ENCODE data around the gene PCDHGC4.

PCDHGC4 gene

DNA sequence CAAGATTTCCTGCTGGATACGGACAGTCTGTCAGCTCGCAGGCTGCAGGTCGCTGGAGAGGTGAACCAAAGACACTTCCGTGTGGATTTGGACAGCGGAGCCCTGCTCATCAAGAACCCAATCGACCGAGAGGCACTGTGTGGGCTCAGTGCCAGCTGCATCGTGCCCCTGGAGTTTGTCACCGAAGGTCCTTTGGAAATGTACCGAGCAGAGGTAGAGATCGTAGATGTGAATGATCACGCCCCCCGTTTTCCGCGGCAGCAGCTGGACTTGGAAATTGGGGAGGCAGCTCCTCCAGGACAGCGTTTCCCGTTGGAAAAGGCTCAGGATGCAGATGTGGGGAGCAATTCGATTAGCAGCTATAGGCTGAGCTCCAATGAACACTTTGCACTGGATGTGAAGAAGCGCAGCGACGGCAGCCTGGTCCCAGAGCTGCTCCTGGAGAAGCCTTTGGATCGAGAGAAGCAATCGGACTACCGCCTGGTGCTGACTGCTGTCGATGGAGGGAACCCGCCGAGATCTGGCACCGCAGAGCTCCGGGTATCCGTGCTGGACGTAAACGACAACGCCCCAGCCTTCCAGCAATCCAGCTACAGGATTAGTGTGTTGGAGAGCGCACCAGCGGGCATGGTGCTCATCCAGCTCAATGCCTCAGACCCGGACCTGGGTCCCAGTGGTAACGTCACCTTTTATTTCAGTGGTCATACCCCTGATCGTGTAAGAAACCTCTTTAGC lies 658 bp downstream of the PCDHGC4 start:
- TF ChIP-seq BACH2 (CRISPR knock-in tag; IDR thresholded peaks at IDR 0.05; ENCODE audit: borderline replicate concordance) (no peak), SNAI2 (CRISPR knock-in tag; IDR thresholded peaks at IDR 0.05) (no peak), ZFP30 (CRISPR knock-in tag; IDR thresholded peaks at IDR 0.05) (no peak), GLIS3 (CRISPR knock-in tag; IDR thresholded peaks at IDR 0.05) (no peak), TSHZ2 (CRISPR knock-in tag; IDR thresholded peaks at IDR 0.05) (no peak), ISL1 (CRISPR knock-in tag; IDR thresholded peaks at IDR 0.05) (no peak), ZNF8 (CRISPR knock-in tag; IDR thresholded peaks at IDR 0.05) (no peak), TCF4 (CRISPR knock-in tag; IDR thresholded peaks at IDR 0.05; ENCODE audit: borderline replicate concordance) (no peak), PPARA (CRISPR knock-in tag; IDR thresholded peaks at IDR 0.05; ENCODE audit: borderline replicate concordance) (no peak), ZFP3 (CRISPR knock-in tag; IDR thresholded peaks at IDR 0.05) (no peak), ESRRG (CRISPR knock-in tag; IDR thresholded peaks at IDR 0.05) (no peak), OSR1 (CRISPR knock-in tag; IDR thresholded peaks at IDR 0.05) (no peak), TOX (CRISPR knock-in tag; IDR thresholded peaks at IDR 0.05; ENCODE audit: borderline replicate concordance) (no peak), CSDC2 (CRISPR knock-in tag; IDR thresholded peaks at IDR 0.05) (no peak), ZNF70 (CRISPR knock-in tag; IDR thresholded peaks at IDR 0.05) (no peak), CREB5 (CRISPR knock-in tag; IDR thresholded peaks at IDR 0.05; ENCODE audit: low read depth) (no peak)
- TF ChIP-seq, protein P1, sequence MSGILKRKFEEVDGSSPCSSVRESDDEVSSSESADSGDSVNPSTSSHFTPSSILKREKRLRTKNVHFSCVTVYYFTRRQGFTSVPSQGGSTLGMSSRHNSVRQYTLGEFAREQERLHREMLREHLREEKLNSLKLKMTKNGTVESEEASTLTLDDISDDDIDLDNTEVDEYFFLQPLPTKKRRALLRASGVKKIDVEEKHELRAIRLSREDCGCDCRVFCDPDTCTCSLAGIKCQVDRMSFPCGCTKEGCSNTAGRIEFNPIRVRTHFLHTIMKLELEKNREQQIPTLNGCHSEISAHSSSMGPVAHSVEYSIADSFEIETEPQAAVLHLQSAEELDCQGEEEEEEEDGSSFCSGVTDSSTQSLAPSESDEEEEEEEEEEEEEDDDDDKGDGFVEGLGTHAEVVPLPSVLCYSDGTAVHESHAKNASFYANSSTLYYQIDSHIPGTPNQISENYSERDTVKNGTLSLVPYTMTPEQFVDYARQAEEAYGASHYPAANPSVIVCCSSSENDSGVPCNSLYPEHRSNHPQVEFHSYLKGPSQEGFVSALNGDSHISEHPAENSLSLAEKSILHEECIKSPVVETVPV (CRISPR knock-in tag; IDR thresholded peaks at IDR 0.05): no peak
- no peak for ATAC-seq

- TF ChIP-seq ZFP30 (CRISPR knock-in tag; IDR thresholded peaks at IDR 0.05): no peak
- ATAC-seq: no peak
These were observed 1.3 kb downstream of the PCDHGC4 start for GRCh38 chr5:141486091-141486490.

DNA sequence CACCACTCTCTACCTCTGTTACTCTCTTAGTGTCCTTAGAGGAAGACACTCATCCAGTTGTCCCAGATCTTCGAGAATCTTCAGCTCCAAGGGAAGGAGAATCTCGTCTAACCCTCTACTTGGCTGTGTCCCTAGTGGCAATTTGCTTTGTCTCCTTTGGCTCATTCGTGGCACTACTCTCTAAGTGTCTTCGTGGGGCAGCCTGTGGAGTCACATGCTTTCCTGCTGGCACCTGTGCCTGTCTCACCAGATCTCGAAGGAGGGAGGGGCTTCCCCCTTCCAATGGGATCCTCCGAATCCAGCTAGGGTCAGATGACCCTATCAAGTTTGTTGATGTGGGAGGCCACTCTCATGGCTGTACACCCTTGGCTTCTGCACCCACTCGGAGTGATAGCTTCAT lies 2.3 kb downstream of the PCDHGC4 start:
- ATAC-seq: no peak
- TF ChIP-seq ZFP30 (CRISPR knock-in tag; IDR thresholded peaks at IDR 0.05): no peak
- no peak for TF ChIP-seq TSHZ2 (CRISPR knock-in tag; IDR thresholded peaks at IDR 0.05)
- no peak for TF ChIP-seq ZC3H10 (CRISPR knock-in tag; IDR thresholded peaks at IDR 0.05)
- TF ChIP-seq ZNF8 (CRISPR knock-in tag; IDR thresholded peaks at IDR 0.05): no peak
- TF ChIP-seq TOX (CRISPR knock-in tag; IDR thresholded peaks at IDR 0.05; ENCODE audit: borderline replicate concordance): no peak
- no peak for TF ChIP-seq ISL1 (CRISPR knock-in tag; IDR thresholded peaks at IDR 0.05)
- TF ChIP-seq GLIS3 (CRISPR knock-in tag; IDR thresholded peaks at IDR 0.05): no peak
- no peak for TF ChIP-seq ZNF565 (CRISPR knock-in tag; conservative IDR thresholded peaks at IDR 0.05; ENCODE audit: low read depth)
- TF ChIP-seq, protein P1 (CRISPR knock-in tag; IDR thresholded peaks at IDR 0.05): no peak

Measured in SK-N-SH treated with all-trans-retinoic acid at 6 μM for 48 hours (cell line).